Osteocyte (in vitro differentiated cells): ENCODE measurements around the gene AWAT2. TPM values are rescaled to one million over a fixed set of nuclear protein-coding genes. Genes with fewer than 3 reads are reported as not detected.

Experiments used
- DNase-seq: peaks from one replicate; pipeline ENCODE4 v3.0.0; 2021; ENCODE audit warnings: mixed read lengths; ENCODE audit not compliant: unreplicated experiment; ENCODE audit errors: extremely low spot score
- H3K27ac Mint-ChIP-seq: one replicate; pipeline ENCODE4 v1.8.0; 2021; ENCODE audit warnings: mild to moderate bottlenecking, mixed read lengths; ENCODE audit not compliant: unreplicated experiment
- H3K27me3 Mint-ChIP-seq: one replicate; pipeline ENCODE4 v1.8.0; 2021; ENCODE audit warnings: mixed read lengths; ENCODE audit not compliant: unreplicated experiment
- H3K36me3 Mint-ChIP-seq: one replicate; pipeline ENCODE4 v1.8.0; 2021; ENCODE audit warnings: mixed read lengths; ENCODE audit not compliant: unreplicated experiment
- H3K4me1 Mint-ChIP-seq: one replicate; pipeline ENCODE4 v1.8.0; 2021; ENCODE audit warnings: mixed read lengths; ENCODE audit not compliant: unreplicated experiment
- H3K4me3 Mint-ChIP-seq: one replicate; pipeline ENCODE4 v1.8.0; 2021; ENCODE audit warnings: mild to moderate bottlenecking, moderate library complexity, mixed read lengths; ENCODE audit not compliant: unreplicated experiment
- H3K9me3 Mint-ChIP-seq: one replicate; pipeline ENCODE4 v1.8.0; 2021; ENCODE audit warnings: mixed read lengths; ENCODE audit not compliant: unreplicated experiment
- total RNA-seq: library from RNA; stranded (reverse); gene quantifications from 2 replicates; pipeline ENCODE4 v1.2.1, GENCODE V29; 2021
- TF ChIP-seq, protein P1 (sequence below): fragments of 200-600 bp; sonication (generic); IDR thresholded peaks from 2 replicates; pipeline ENCODE4 v1.5.0; 2021; ENCODE audit warnings: antibody characterized with exemption, mild to moderate bottlenecking, moderate library complexity

The AWAT2 gene
- total RNA-seq, 1 donor from 2014 or later: not detected

GRCh38 chrX:70029863-70030262 is 19.9 kb downstream of the AWAT2 start:
- Mint-ChIP-seq H3K9me3 (no peaks in the 10 kb centered on the region), H3K36me3 (no peaks in the 10 kb centered on the region), H3K4me1 (no peaks in the 10 kb centered on the region), H3K27ac (no peak overlapping the region), H3K4me3 (no peak overlapping the region), H3K27me3 (no peaks in the 10 kb centered on the region)
- DNase-seq: no peak
- TF ChIP-seq, protein P1, sequence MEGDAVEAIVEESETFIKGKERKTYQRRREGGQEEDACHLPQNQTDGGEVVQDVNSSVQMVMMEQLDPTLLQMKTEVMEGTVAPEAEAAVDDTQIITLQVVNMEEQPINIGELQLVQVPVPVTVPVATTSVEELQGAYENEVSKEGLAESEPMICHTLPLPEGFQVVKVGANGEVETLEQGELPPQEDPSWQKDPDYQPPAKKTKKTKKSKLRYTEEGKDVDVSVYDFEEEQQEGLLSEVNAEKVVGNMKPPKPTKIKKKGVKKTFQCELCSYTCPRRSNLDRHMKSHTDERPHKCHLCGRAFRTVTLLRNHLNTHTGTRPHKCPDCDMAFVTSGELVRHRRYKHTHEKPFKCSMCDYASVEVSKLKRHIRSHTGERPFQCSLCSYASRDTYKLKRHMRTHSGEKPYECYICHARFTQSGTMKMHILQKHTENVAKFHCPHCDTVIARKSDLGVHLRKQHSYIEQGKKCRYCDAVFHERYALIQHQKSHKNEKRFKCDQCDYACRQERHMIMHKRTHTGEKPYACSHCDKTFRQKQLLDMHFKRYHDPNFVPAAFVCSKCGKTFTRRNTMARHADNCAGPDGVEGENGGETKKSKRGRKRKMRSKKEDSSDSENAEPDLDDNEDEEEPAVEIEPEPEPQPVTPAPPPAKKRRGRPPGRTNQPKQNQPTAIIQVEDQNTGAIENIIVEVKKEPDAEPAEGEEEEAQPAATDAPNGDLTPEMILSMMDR: no peak

- TF ChIP-seq, protein P1: no peak
- Mint-ChIP-seq H3K36me3 (no peaks in the 10 kb centered on the region), H3K27ac (no peak overlapping the region), H3K9me3 (no peaks in the 10 kb centered on the region), H3K4me1 (no peaks in the 10 kb centered on the region), H3K27me3 (no peaks in the 10 kb centered on the region), H3K4me3 (no peak overlapping the region)
- no peak for DNase-seq
These were observed 22.9 kb downstream of the AWAT2 start for GRCh38 chrX:70026851-70027200.

DNA sequence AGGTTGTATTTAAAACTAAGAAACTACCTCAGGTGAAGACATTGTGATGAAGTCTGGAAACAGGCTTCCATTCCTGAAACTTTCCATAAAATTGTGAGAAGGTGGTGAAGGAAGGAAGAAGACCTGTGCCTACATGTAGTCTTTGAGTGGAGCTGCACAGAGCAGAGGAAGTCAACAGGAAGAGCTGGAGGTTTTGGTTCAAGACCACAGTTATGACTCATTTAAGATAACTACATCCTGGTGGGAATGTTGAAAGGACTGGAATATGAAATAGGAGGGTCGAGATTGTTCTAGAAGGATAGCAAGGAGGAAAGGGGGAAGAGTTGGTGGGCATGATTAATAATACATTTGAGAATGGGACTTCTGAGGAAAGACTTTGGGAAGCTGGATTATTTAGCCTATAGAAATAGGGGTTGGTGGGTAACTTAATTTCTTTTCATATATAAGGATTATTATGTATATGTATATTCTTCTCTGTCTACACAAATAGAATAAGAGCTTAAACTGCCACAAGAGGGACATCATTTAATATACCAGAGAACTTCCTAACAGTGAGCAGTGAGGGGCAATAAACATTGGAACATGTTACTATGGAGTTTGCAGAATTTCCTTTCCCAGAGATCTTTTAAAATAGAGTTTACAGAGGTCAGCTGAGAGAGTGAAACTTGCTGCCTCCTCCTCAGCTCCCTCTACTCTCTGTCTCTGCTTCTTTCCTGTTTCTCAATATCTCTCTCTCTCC is 23.5 kb downstream of the AWAT2 start:
- H3K27me3 Mint-ChIP-seq: no peaks in the 10 kb centered on the region
- no peaks in the 10 kb centered on the region for H3K9me3 Mint-ChIP-seq
- TF ChIP-seq, protein P1: no peak
- H3K36me3 Mint-ChIP-seq: no peaks in the 10 kb centered on the region
- no peak overlapping the region for H3K4me3 Mint-ChIP-seq
- no peak overlapping the region for H3K27ac Mint-ChIP-seq
- H3K4me1 Mint-ChIP-seq: no peaks in the 10 kb centered on the region
- no peak for DNase-seq

GRCh38 chrX:70025464-70025863 is 24.3 kb downstream of the AWAT2 start:
- no peaks in the 10 kb centered on the region for H3K9me3 Mint-ChIP-seq
- H3K27ac Mint-ChIP-seq: no peak overlapping the region
- H3K36me3 Mint-ChIP-seq: no peaks in the 10 kb centered on the region
- DNase-seq: no peak
- no peaks in the 10 kb centered on the region for H3K4me1 Mint-ChIP-seq
- H3K4me3 Mint-ChIP-seq: no peak overlapping the region
- TF ChIP-seq, protein P1: no peak
- no peaks in the 10 kb centered on the region for H3K27me3 Mint-ChIP-seq

- peaks cover 8% of the 10 kb centered on the region for H3K9me3 Mint-ChIP-seq
- H3K27me3 Mint-ChIP-seq: no peaks in the 10 kb centered on the region
- TF ChIP-seq, protein P1: no peak
- no peak overlapping the region for H3K4me3 Mint-ChIP-seq
- H3K36me3 Mint-ChIP-seq: no peaks in the 10 kb centered on the region
- DNase-seq: no peak
- H3K27ac Mint-ChIP-seq: no peak overlapping the region
- no peaks in the 10 kb centered on the region for H3K4me1 Mint-ChIP-seq
These were observed 27.1 kb downstream of the AWAT2 start for GRCh38 chrX:70022616-70023015.
